Activated CD8-positive, alpha-beta memory T cell treated with anti-CD3 and anti-CD28 coated beads for 24 hours (primary cell): ENCODE measurements around the gene TSPAN12.

Experiments used
- DNase-seq: peaks from one replicate; pipeline ENCODE4 v3.0.0-alpha.2; 2020

TSPAN12 gene

DNA sequence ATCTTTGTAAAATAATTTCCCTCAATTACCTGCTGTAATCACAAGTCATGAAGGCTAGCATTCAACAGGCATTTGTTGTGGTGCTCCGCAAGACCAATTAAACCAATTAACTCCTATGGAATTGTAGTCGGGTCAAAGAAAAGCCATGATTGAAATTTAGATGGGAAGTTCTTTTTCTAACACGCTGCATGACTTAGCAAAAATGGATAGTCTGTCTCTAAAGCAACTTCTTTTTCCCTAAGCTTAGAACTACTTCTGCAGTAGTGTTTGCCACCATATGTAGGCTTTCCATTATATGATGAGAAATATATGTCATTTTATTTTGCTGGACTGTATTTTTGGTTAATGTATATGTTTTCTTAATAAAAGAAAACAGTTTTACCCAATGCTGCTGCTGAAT is 119.1 kb downstream of the TSPAN12 start:
- no peak for DNase-seq
